NCI-H2107 (cell line): ENCODE measurements around the gene GPR139.

ENCODE experiments used
- DNase-seq: peaks from one replicate; lab custom pipeline; 2025; lab: John Stamatoyannopoulos, UW

GPR139 gene

GRCh38 chr16:20073203-20074098, at the start of gene GPR139:
GPR139 (minus strand) TSS chr16:20073890; CDS start chr16:20073616, 274 bp downstream.
- DNase-seq = peak; percentile 11

GRCh38 chr16:20122011-20122410, 48.3 kb upstream of the GPR139 start:
- peak; percentile 6 for DNase-seq

- no peak for DNase-seq
Observed at GRCh38 chr16:20114356-20114755, 40.7 kb upstream of the GPR139 start.

- no peak for DNase-seq
Observed at GRCh38 chr16:20111143-20111542, 37.5 kb upstream of the GPR139 start.

GRCh38 chr16:20107083-20107482, 33.4 kb upstream of the GPR139 start:
- no peak for DNase-seq

GRCh38 chr16:20104563-20105183, 31.0 kb upstream of the GPR139 start:
- DNase-seq = no peak

GRCh38 chr16:20102521-20102920, 28.8 kb upstream of the GPR139 start:
- DNase-seq = no peak

- no peak for DNase-seq
Observed at GRCh38 chr16:20102021-20102420, 28.3 kb upstream of the GPR139 start.

- DNase-seq = no peak
Observed at GRCh38 chr16:20099375-20099774, 25.7 kb upstream of the GPR139 start.

GRCh38 chr16:20094157-20094556, 20.5 kb upstream of the GPR139 start:
- DNase-seq = no peak

GRCh38 chr16:20089246-20089965, 15.7 kb upstream of the GPR139 start:
- no peak for DNase-seq

- no peak for DNase-seq
Observed at GRCh38 chr16:20084624-20085226, 11.0 kb upstream of the GPR139 start.

GRCh38 chr16:20079106-20079505, 5.4 kb upstream of the GPR139 start:
- DNase-seq = no peak

GRCh38 chr16:20075243-20075642, 1.6 kb upstream of the GPR139 start:
- DNase-seq = no peak

GRCh38 chr16:20074099-20074991, 655 bp upstream of the GPR139 start:
- no peak for DNase-seq

- DNase-seq = no peak
Observed at GRCh38 chr16:20072874-20073202, 852 bp downstream of the GPR139 start.

- DNase-seq = no peak
Observed at GRCh38 chr16:20072146-20072873, 1.4 kb downstream of the GPR139 start.

GRCh38 chr16:20064931-20065330, 8.8 kb downstream of the GPR139 start:
- DNase-seq = no peak

GRCh38 chr16:20064520-20064919, 9.2 kb downstream of the GPR139 start:
- DNase-seq = no peak

GRCh38 chr16:20061132-20061531, 12.6 kb downstream of the GPR139 start:
- no peak for DNase-seq

- DNase-seq = no peak
Observed at GRCh38 chr16:20056436-20056835, 17.3 kb downstream of the GPR139 start.
